Activated CD4-positive, alpha-beta T cell treated with anti-CD3 and anti-CD28 coated beads, Interleukin-2, amount 50 U/mL, for 24 hours (primary cell): Measurements from ENCODE around the gene RALGPS2.
"Not testable (repeated sequence)": the region's sequence is repeated elsewhere in the genome, so short reads cannot be mapped to it uniquely, and the experiment has no call there.

Source experiments
- DNase-seq, 2 donors: peaks; one replicate each; pipeline ENCODE4 v3.0.0-alpha.2; 2020; ENCODE audit warnings: low read depth in 1 of 2, low spot score in 1 of 2

The RALGPS2 gene

GRCh38 chr1:178940068-178940765 lies 215.2 kb downstream of the RALGPS2 start:
- DNase-seq = no peak

- no peak for DNase-seq
Observed at GRCh38 chr1:178941261-178941689, 216.2 kb downstream of the RALGPS2 start.

- no peak for DNase-seq
Observed at GRCh38 chr1:178941849-178942248, 216.8 kb downstream of the RALGPS2 start.

- DNase-seq = no peak
Observed at GRCh38 chr1:178942285-178943198, 217.5 kb downstream of the RALGPS2 start.

GRCh38 chr1:178944729-178945128 lies 219.7 kb downstream of the RALGPS2 start:
- no peak for DNase-seq

GRCh38 chr1:178945763-178946266 lies 220.8 kb downstream of the RALGPS2 start:
- no peak for DNase-seq

- DNase-seq = no peak
Observed at GRCh38 chr1:178946416-178946815, 221.4 kb downstream of the RALGPS2 start.

GRCh38 chr1:178946855-178947676 lies 222.0 kb downstream of the RALGPS2 start:
- no peak for DNase-seq

- no peak for DNase-seq
Observed at GRCh38 chr1:178947677-178947981, 222.6 kb downstream of the RALGPS2 start.

- DNase-seq = no peak
Observed at GRCh38 chr1:178948676-178949075, 223.6 kb downstream of the RALGPS2 start.

- not testable (repeated sequence) for DNase-seq
Observed at GRCh38 chr1:178949866-178950265, 224.8 kb downstream of the RALGPS2 start.

GRCh38 chr1:178951600-178951999 lies 226.6 kb downstream of the RALGPS2 start:
- DNase-seq = no peak

GRCh38 chr1:178953034-178953433 lies 228.0 kb downstream of the RALGPS2 start:
- DNase-seq = no peak

GRCh38 chr1:178953538-178954324 lies 228.7 kb downstream of the RALGPS2 start:
- no peak for DNase-seq

GRCh38 chr1:178954325-178954690 lies 229.3 kb downstream of the RALGPS2 start:
- no peak for DNase-seq

- DNase-seq = no peak
Observed at GRCh38 chr1:178954937-178955336, 229.9 kb downstream of the RALGPS2 start.

GRCh38 chr1:178955391-178955954 lies 230.4 kb downstream of the RALGPS2 start:
- no peak for DNase-seq

- no peak for DNase-seq
Observed at GRCh38 chr1:178958491-178958890, 233.4 kb downstream of the RALGPS2 start.

- no peak for DNase-seq
Observed at GRCh38 chr1:178959543-178960460, 234.8 kb downstream of the RALGPS2 start.
